HG03108 (cell line): ENCODE measurements around the gene CCDC91.

Experiments
- ATAC-seq: cut with Tn5 transposase; IDR thresholded peaks from one replicate; pipeline ENCODE4 v1.9.1; 2021; ENCODE audit warnings: moderate library complexity; ENCODE audit not compliant: unreplicated experiment

Gene CCDC91

DNA sequence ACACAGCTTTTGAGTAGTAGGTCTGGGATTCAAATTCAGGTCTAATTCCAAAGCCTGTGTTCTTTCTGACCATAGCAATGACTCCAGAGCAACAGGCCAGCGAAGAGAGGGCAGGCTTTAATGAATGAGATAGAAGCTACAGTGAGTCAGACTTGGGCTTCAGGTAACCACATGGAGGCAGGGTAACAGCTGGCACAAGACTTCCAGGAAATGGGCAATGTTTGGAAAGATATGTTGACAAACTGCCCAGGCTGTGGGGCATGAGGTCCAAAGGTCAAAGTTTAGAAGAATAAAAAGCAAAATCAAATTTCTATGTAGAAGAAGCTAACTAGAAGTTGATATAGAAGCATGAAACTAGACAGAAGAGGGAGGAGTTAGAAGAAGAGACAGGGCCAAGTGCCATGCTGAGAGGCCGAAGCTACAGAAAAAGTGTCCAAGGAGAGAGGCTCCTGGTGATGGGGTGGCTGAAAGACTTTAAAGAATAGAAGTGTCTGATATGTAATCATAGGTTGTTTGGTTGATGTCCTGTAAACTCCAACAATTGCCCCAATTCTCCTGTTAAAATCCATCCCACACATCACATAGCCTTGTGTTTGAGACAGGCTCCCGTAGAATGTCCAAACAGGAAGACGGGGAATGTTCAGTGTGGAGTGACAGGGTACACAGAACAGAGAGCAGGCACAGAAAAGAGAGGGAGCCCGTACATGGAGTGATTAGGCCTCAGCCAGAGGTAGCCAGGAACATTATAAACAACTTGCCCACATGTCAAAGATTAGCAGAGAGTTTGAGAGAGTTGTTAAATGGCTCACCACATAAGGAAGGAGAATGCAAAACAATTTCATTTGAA lies 384.7 kb downstream of the CCDC91 start:
- ATAC-seq: no peak

DNA sequence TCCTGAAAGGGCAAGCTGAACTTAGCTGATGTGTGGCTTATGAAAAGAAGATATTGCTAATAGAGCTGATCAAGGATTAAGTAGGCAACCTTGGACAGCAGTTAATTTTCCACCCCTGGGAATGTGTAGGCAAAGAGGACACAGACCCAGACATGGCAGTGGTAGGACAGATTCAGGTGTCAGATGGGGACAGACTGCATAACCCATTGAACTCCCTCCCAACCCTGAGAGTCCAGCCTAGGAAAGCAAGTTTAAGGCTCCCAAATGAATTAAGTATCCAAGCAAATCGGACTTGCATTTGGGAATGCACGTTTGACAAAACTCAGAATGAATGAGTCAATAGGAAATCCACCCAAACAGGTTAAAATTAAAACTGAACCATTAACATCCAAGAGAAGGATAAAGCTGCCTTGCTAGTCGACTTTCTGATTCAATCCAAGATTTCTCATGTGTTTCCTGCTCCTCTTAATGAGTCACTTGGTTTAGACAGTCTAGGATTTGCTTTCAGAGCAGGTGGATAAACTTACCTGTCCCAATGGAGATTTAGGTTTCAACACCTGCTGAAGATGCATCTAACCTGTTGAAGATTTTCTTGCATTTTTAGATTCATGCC lies 385.4 kb downstream of the CCDC91 start:
- ATAC-seq: no peak

DNA sequence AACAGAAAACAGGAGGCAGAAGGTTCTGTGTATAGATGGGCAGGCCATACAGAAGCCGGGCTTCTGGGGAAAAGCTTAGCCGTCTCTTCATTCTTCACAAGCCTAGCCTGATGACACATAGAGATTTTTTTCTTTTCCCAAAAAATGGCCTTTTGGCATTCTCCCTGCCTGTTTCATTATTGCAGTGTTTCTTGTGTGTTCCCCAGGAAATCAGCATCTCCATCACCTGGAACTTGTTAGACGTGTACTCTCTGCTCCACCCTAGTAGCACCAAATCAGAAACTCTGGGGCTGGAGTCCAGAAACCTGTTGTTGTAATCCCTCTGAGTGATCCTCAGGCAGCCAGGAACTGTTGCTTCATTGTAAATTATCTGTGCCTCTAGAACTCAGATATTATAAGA lies 388.1 kb downstream of the CCDC91 start:
- ATAC-seq: no peak

DNA sequence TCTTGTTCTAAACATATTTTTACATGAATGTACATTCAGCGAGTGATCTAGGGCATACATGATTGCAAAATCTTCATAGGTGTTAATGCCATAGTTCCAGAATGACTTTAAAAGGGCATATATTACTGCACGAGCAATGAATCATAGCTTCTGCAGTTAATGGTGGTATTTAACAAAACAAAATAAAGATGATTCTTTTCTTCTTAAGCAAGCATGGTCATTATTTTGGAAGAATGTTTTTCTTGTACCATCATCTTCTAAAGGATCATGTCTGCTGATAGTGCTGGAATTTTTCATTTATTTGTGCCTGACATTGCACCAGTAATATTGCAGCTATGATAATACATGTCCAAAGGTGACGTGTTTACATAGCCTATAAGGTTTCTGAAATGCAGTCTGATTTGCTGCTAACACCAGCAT lies 388.6 kb downstream of the CCDC91 start:
- ATAC-seq: no peak

DNA sequence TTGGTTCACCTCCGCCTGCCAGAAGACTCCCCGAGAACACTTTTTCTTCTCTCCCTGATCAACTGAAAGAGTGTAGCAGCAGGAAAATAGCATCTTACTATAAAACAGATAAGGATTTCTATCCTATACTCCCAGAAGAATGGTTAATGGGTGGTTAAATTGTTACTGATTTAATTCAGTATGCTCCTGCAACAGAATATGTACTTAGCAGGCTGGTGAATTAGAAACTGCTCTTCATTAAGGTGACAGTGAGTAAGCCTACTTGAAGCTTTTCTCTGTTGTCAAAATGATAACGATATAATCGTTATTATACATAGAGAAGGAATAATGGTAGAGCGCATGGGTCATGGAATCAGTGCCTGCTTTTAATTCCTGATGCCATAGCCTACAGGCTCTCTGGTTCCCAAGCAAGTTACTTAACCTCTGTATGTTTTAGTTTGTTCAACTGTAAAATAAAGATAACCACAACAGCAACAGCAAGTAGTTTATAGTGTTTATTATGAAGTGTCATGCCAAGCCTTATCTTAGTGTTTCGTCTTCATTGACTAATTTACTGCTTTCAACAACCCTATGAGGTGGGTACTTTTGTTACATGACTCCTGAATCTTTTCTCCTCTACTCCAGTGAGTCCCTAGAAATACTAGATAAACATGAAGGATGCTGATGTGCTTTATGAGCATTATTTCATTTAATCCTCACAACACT lies 392.6 kb downstream of the CCDC91 start:
- no peak for ATAC-seq

DNA sequence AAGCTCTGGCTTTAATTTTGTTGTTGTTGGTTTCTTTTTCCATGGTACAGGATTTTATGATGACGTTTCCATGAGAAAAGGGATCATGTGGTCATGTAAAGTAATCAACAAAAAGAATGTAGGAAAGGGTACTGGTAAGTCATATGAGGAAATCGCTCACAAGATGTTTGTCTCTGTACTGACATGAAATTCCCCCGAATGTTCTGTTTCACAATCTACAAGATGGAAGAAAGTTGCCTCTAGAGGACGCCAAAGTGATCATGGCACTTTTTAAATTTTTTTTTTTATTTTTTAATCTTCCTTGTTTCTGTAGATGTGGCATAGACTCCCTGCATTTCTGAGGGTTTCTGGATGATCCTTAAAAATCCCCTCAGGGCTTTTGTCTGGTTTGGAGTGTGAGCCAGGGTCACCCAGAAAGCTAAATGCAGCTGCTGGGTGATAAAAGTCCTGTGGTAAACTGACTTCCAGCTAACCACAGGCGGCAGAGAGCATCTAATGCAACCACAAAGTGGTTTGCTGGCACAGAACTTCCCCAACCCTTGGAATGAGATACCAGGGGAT lies 393.5 kb downstream of the CCDC91 start:
- no peak for ATAC-seq

DNA sequence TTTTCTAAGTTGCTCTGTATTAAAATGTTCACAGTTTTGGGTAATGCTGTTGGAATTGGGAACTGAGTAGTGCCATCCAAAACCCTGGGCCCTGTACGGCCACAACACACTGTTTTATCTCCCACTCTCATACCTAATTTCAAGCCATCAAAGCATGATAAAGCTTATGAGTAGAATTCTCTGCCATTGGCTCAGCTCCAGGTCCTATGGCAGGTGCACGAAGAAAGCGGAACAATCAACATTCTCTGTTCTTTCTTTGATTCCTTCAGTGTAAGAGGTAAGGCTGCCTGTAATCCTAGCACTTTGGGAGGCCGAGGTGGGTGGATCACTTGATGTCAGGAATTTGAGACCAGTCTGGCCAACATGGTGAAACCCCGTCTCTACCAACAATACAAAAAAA lies 394.9 kb downstream of the CCDC91 start:
- no peak for ATAC-seq

DNA sequence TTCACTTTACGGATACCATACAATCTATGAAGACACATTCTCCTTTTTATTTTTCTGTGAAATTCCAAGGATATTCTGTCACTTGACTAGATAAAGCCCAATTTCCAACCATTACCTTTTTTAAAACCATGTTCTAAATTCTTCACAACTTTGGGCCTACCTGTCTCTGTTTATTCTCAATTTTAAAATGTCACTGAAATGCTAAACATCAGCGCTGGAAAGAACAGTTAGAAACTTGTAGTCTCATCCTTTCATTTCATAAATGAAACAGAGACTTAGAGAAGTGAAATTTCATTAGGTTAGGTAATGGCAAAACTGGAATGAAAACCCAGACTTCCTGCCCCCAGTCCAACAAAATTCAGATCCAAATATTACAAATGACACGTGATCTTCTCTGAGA lies 396.2 kb downstream of the CCDC91 start:
- ATAC-seq: no peak

DNA sequence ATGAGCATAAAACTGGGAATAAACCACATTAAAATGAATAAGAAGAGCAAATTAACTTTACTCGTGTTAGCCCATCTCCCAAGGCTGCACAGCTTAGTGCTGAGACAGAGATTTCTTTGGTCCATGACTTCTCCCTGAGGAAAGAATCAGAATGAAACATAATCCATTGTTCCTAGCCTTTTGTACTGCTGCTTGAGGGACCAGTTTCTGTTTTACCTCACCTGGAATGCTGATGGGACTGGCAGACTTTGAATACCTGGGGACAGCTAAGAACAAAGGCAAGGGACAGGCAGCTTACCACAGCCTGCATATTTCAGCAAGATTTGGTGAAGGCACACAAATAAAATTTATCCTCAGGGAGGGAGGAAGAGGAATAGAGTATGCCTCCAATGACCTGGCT lies 401.6 kb downstream of the CCDC91 start:
- no peak for ATAC-seq
